H9 (cell line): ENCODE results near the gene ATXN10. TPM values are rescaled to one million over a fixed set of nuclear protein-coding genes. Genes with fewer than 3 reads are reported as not detected.

Source experiments
- DNase-seq: peaks from one replicate; pipeline ENCODE4 v3.0.0-alpha.2; 2017
- H2AFZ ChIP-seq: one replicate; pipeline ENCODE4 v1.6.1; 2013; ENCODE audit warnings: mild to moderate bottlenecking, low read length, control low read depth, moderate library complexity
- H2AK5ac ChIP-seq: 2 replicates; pipeline ENCODE4 v1.6.1; 2013; ENCODE audit warnings: low read length, control low read depth, mixed read lengths; ENCODE audit not compliant: insufficient read length
- H2BK120ac ChIP-seq: one replicate; pipeline ENCODE4 v1.6.1; 2013; ENCODE audit warnings: low read depth, mild to moderate bottlenecking, low read length, control low read depth, inconsistent platforms; ENCODE audit not compliant: poor library complexity, severe bottlenecking
- H2BK12ac ChIP-seq: 2 replicates; pipeline ENCODE4 v1.6.1; 2013; ENCODE audit warnings: low read length, control low read depth, mixed read lengths, low read depth; ENCODE audit not compliant: insufficient read length
- H2BK15ac ChIP-seq: 2 replicates; pipeline ENCODE4 v1.6.1; 2013; ENCODE audit warnings: low read depth, low read length, control low read depth
- H2BK20ac ChIP-seq: one replicate; pipeline ENCODE4 v1.6.1; 2013; ENCODE audit warnings: low read depth, mild to moderate bottlenecking, low read length, control low read depth, inconsistent platforms; ENCODE audit not compliant: poor library complexity, severe bottlenecking
- H2BK5ac ChIP-seq: 2 replicates; pipeline ENCODE4 v1.6.1; 2013; ENCODE audit warnings: low read length, control low read depth, mixed read lengths; ENCODE audit not compliant: insufficient read length
- H3K14ac ChIP-seq: 2 replicates; pipeline ENCODE4 v1.6.1; 2013; ENCODE audit warnings: low read length, control low read depth; ENCODE audit not compliant: insufficient read depth
- H3K18ac ChIP-seq: 2 replicates; pipeline ENCODE4 v1.6.1; 2013; ENCODE audit warnings: low read depth, mild to moderate bottlenecking, mixed read lengths, low read length, control low read depth; ENCODE audit not compliant: insufficient read length
- H3K23ac ChIP-seq: 2 replicates; pipeline ENCODE4 v1.6.1; 2013; ENCODE audit warnings: low read length, control low read depth, mixed read lengths, low read depth; ENCODE audit not compliant: insufficient read length
- H3K23me2 ChIP-seq: 2 replicates; pipeline ENCODE4 v1.6.1; 2013; ENCODE audit warnings: low read depth, mild to moderate bottlenecking, mixed read lengths, low read length, control low read depth; ENCODE audit not compliant: insufficient read length, poor library complexity, severe bottlenecking
- H3K27ac ChIP-seq: 2 replicates; pipeline ENCODE4 v1.5.1; 2013; ENCODE audit warnings: low read length, control low read depth, mixed read lengths, low read depth; ENCODE audit not compliant: insufficient read length
- H3K27me3 ChIP-seq: 2 replicates; pipeline ENCODE4 v1.6.1; 2013; ENCODE audit warnings: low read length, control low read depth, inconsistent platforms; ENCODE audit not compliant: insufficient read depth
- H3K4ac ChIP-seq: 2 replicates; pipeline ENCODE4 v1.6.1; 2013; ENCODE audit warnings: low read depth, mild to moderate bottlenecking, control low read depth, inconsistent platforms, low read length, moderate library complexity
- H3K4me1 ChIP-seq: 2 replicates; pipeline ENCODE4 v1.6.1; 2013; ENCODE audit warnings: low read length, control low read depth, inconsistent platforms; ENCODE audit not compliant: insufficient read depth
- H3K4me2 ChIP-seq: 2 replicates; pipeline ENCODE4 v1.6.1; 2013; ENCODE audit warnings: low read length, control low read depth, mixed read lengths; ENCODE audit not compliant: insufficient read length, insufficient read depth
- H3K56ac ChIP-seq: 2 replicates; pipeline ENCODE4 v1.6.1; 2013; ENCODE audit warnings: low read depth, mild to moderate bottlenecking, mixed read lengths, low read length, control low read depth; ENCODE audit not compliant: insufficient read length
- H3K79me1 ChIP-seq: 2 replicates; pipeline ENCODE4 v1.6.1; 2013; ENCODE audit warnings: low read depth, mild to moderate bottlenecking, moderate library complexity, low read length, control low read depth, inconsistent platforms; ENCODE audit not compliant: insufficient read depth, poor library complexity, severe bottlenecking
- H3K79me2 ChIP-seq: 2 replicates; pipeline ENCODE4 v1.6.1; 2013; ENCODE audit warnings: low read length, control low read depth, inconsistent platforms; ENCODE audit not compliant: insufficient read depth
- H3K9ac ChIP-seq: 2 replicates; pipeline ENCODE4 v1.6.1; 2013; ENCODE audit warnings: low read length, control low read depth, mixed read lengths; ENCODE audit not compliant: insufficient read length; ENCODE audit errors: extremely low read depth
- H3K9me3 ChIP-seq: one replicate; pipeline ENCODE4 v1.6.1; 2013; ENCODE audit warnings: low read depth, low read length, inconsistent platforms; ENCODE audit not compliant: control insufficient read depth
- H3T11ph ChIP-seq: one replicate; pipeline ENCODE4 v1.6.1; 2013; ENCODE audit warnings: mild to moderate bottlenecking, low read length, control low read depth, inconsistent platforms
- H4K20me1 ChIP-seq: one replicate; pipeline ENCODE4 v1.6.1; 2013; ENCODE audit not compliant: control insufficient read depth, insufficient read length, insufficient read depth
- H4K5ac ChIP-seq: 2 replicates; pipeline ENCODE4 v1.6.1; 2013; ENCODE audit warnings: low read depth, mild to moderate bottlenecking, mixed read lengths, low read length, control low read depth; ENCODE audit not compliant: insufficient read length
- H4K8ac ChIP-seq: replicated peaks from 2 replicates; pipeline ENCODE4 v1.6.1; 2013; ENCODE audit warnings: low read length, control low read depth, mixed read lengths, low read depth; ENCODE audit not compliant: insufficient read length
- H4K91ac ChIP-seq: 2 replicates; pipeline ENCODE4 v1.6.1; 2013; ENCODE audit warnings: low read depth, mild to moderate bottlenecking, moderate library complexity, mixed read lengths, low read length, control low read depth; ENCODE audit not compliant: insufficient read length
- H3K27ac Mint-ChIP-seq, 3 experiments: 2 replicates in 2 of 3; 3 replicates in 1 of 3; pipeline ENCODE4 v1.8.0; 2020 to 2021; ENCODE audit warnings: mixed read lengths in 3 of 3, mild to moderate bottlenecking in 1 of 3, moderate library complexity in 1 of 3
- H3K27me3 Mint-ChIP-seq: 2 replicates; pipeline ENCODE4 v1.8.0; 2021; ENCODE audit warnings: low read depth, mild to moderate bottlenecking, moderate library complexity, mixed read lengths
- H3K36me3 Mint-ChIP-seq, 3 experiments: 2 replicates in 2 of 3; 3 replicates in 1 of 3; pipeline ENCODE4 v1.8.0; 2020 to 2021; ENCODE audit warnings: low read depth in 3 of 3, mixed read lengths in 3 of 3; ENCODE audit not compliant: insufficient read depth in 1 of 3
- H3K4me1 Mint-ChIP-seq, 2 experiments: 2 replicates each; pipeline ENCODE4 v1.8.0; 2020; ENCODE audit warnings: mixed read lengths in 2 of 2
- H3K4me3 Mint-ChIP-seq, 2 experiments: 2 replicates in 1 of 2; 3 replicates in 1 of 2; pipeline ENCODE4 v1.8.0; 2020 to 2021; ENCODE audit warnings: mild to moderate bottlenecking in 2 of 2, mixed read lengths in 2 of 2, moderate library complexity in 1 of 2
- H3K9me3 Mint-ChIP-seq, 2 experiments: 2 replicates in 1 of 2; 3 replicates in 1 of 2; pipeline ENCODE4 v1.8.0; 2020; ENCODE audit warnings: mild to moderate bottlenecking in 2 of 2, mixed read lengths in 2 of 2, moderate library complexity in 1 of 2
- CTCF ChIP-seq: fragments of 200-600 bp; sonication (generic); conservative IDR thresholded peaks from 3 replicates; pipeline ENCODE4 v1.8.0; 2021; ENCODE audit warnings: antibody characterized with exemption, mild to moderate bottlenecking
- WGBS: extraction: QIAGEN DNeasy Blood & Tissue Kit; methylation state at CpG from one replicate; pipeline ENCODE4 v1.1.7; 2013; ENCODE audit warnings: missing lambda C conversion rate, low lambda C conversion rate, mixed read lengths; ENCODE audit not compliant: insufficient read length; ENCODE audit errors: extremely low coverage; 5-methylcytosine and 5-hydroxymethylcytosine counted together
- total RNA-seq: library from RNA; stranded (reverse); gene quantifications from 2 replicates; pipeline ENCODE4 v1.2.1, GENCODE V29; 2021

Gene ATXN10
- total RNA-seq, 1 experiment from 2014 or later = 210 TPM

DNA sequence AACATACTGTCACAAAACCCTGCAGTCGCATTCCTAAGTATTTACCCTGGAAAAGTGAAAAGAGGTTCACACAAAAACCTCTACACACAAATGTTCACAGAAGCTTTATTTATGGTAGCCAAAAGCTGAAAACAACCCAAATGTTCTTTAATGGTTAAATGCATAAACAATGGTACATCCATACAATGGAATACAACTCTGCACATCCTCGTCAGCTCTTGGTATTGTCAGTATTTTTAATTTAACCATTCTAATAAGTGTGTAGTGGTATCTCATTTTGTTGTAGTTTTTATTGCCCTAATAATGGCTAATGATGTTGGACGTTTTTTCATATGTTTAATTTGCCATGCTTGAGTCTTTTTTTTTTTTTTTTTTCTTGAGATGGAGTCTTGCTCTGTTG is 99.4 kb downstream of the ATXN10 start:
- H2BK15ac ChIP-seq = no peak overlapping the region
- H3K14ac ChIP-seq = no peak overlapping the region
- no peaks in the 10 kb centered on the region for H3K9me3 ChIP-seq
- H3T11ph ChIP-seq = no peak overlapping the region
- H3K27me3 Mint-ChIP-seq = no peaks in the 10 kb centered on the region
- H2BK12ac ChIP-seq = no peak overlapping the region
- no peak overlapping the region for H2AFZ ChIP-seq
- no peak overlapping the region for H3K27ac ChIP-seq
- DNase-seq = no peak
- no peak overlapping the region for H3K23ac ChIP-seq
- no peak overlapping the region for H2BK20ac ChIP-seq
- H3K4me2 ChIP-seq = no peak overlapping the region
- peaks cover 3% of the 10 kb centered on the region; the same call in 1 of the 2 replicates for H3K79me2 ChIP-seq
- H2BK5ac ChIP-seq = no peak overlapping the region
- H4K20me1 ChIP-seq = peaks cover 3% of the 10 kb centered on the region
- no peak overlapping the region for H4K8ac ChIP-seq
- no peak overlapping the region for H4K91ac ChIP-seq
- no peak overlapping the region for H3K27ac Mint-ChIP-seq
- no peak for TF ChIP-seq CTCF
- H3K36me3 Mint-ChIP-seq = peaks cover 16 to 28% (median 16%) of the 10 kb centered on the region in 3 experiments
- H3K79me1 ChIP-seq = no peaks in the 10 kb centered on the region
- no CpG with 5 or more reads among the region's 3 CpGs for WGBS
- H4K5ac ChIP-seq = no peak overlapping the region
- peaks cover 2% of the 10 kb centered on the region for H3K4me1 ChIP-seq
- no peak overlapping the region for H3K4ac ChIP-seq
- H3K23me2 ChIP-seq = no peaks in the 10 kb centered on the region
- H3K56ac ChIP-seq = no peak overlapping the region
- no peak overlapping the region for H3K18ac ChIP-seq
- H3K9ac ChIP-seq = no peak overlapping the region
- peaks cover 3 to 7% of the 10 kb centered on the region in 2 experiments; a peak in 2 of 5 replicates for H3K9me3 Mint-ChIP-seq
- no peaks in the 10 kb centered on the region for H3K27me3 ChIP-seq
- peaks cover 49 to 52% of the 10 kb centered on the region in 2 experiments for H3K4me1 Mint-ChIP-seq
- H2BK120ac ChIP-seq = no peak overlapping the region
- H2AK5ac ChIP-seq = no peak overlapping the region
- H3K4me3 Mint-ChIP-seq = no peak overlapping the region
